Brain microvascular endothelial cell (primary cell): ENCODE results near the gene PTPRM.

Experiments used
- DNase-seq: peaks from one replicate; pipeline ENCODE4 v3.0.0-alpha.2; 2020
- H3K27ac ChIP-seq: fragments of 250-450 bp; sonication (Bioruptor Pico); 2 replicates; pipeline ENCODE4 v1.5.1; 2020; ENCODE audit warnings: mild to moderate bottlenecking, moderate library complexity
- H3K27me3 ChIP-seq: fragments of 250-450 bp; sonication (Bioruptor Pico); replicated peaks from 2 replicates; pipeline ENCODE4 v1.5.1; 2020; ENCODE audit warnings: mild to moderate bottlenecking
- H3K36me3 ChIP-seq: fragments of 250-450 bp; sonication (Bioruptor Pico); replicated peaks from 2 replicates; pipeline ENCODE4 v1.5.1; 2020; ENCODE audit warnings: mild to moderate bottlenecking
- H3K4me3 ChIP-seq: 2 replicates; pipeline ENCODE4 v1.5.1; 2011; ENCODE audit warnings: low read depth, mild to moderate bottlenecking, control low read depth, low read length, moderate library complexity
- in situ Hi-C: cut with HindIII; loops from 2 replicates; pipeline ENCODE4 v1.10.0; 2017; ENCODE audit warnings: low sequenced_read_pairs, low pct_ligation_motif_present
- TF ChIP-seq, protein P1 (sequence below): IDR thresholded peaks from 2 replicates; pipeline ENCODE4 v1.5.1; 2011; ENCODE audit warnings: low read depth, mild to moderate bottlenecking, moderate library complexity, low read length, control low read depth, inconsistent platforms; ENCODE audit errors: missing control alignments

PTPRM gene

DNA sequence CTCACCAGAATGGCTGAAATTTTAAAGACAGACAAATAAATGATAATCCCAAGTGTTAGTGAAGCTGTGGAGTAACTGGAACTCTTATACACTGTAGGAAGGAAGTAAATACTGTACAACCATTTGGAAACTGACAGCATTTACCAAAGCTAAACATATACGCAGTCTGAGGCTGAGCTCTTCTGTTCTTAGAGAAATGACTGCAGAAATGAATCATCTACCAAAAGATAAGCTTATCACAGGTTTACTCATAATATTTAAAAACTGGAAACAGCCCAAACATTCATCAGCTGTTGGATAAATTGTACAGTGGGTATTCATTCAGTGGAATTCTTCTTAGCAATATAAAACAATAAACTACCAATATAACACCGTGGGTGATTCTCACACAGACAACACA, 824.0 kb downstream of the PTPRM start:
- in situ Hi-C loops: no loop called here
- Histone ChIP-seq H3K27ac (peak overlapping the region; percentile 44), H3K36me3 (no peaks in the 10 kb centered on the region), H3K4me3 (no peak overlapping the region), H3K27me3 (no peaks in the 10 kb centered on the region)
- peak; percentile 50 for DNase-seq
- TF ChIP-seq, protein P1, sequence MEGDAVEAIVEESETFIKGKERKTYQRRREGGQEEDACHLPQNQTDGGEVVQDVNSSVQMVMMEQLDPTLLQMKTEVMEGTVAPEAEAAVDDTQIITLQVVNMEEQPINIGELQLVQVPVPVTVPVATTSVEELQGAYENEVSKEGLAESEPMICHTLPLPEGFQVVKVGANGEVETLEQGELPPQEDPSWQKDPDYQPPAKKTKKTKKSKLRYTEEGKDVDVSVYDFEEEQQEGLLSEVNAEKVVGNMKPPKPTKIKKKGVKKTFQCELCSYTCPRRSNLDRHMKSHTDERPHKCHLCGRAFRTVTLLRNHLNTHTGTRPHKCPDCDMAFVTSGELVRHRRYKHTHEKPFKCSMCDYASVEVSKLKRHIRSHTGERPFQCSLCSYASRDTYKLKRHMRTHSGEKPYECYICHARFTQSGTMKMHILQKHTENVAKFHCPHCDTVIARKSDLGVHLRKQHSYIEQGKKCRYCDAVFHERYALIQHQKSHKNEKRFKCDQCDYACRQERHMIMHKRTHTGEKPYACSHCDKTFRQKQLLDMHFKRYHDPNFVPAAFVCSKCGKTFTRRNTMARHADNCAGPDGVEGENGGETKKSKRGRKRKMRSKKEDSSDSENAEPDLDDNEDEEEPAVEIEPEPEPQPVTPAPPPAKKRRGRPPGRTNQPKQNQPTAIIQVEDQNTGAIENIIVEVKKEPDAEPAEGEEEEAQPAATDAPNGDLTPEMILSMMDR: no peak

DNA sequence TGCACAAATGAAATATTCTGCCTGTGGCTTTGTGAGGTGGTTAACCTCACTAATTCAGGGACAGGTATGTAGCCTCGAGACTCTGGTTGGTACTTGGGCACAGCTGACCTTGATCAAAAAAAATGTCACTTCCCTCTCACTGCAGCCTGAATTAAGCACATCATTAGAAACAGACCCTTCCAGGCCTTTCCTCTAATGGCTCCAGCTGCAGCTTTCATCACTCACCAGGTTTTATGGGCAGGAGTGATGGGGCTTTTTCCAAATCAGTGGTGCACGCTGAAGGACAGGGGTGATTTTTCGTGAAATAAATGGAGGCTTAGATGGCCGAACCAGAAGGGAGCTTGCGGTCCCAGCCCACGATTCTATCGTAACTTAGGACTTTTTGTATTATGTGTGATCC, 829.1 kb downstream of the PTPRM start:
- DNase-seq: no peak
- TF ChIP-seq, protein P1: no peak
- Histone ChIP-seq H3K27me3 (no peaks in the 10 kb centered on the region), H3K36me3 (no peaks in the 10 kb centered on the region), H3K27ac (no peak overlapping the region), H3K4me3 (no peak overlapping the region)
- in situ Hi-C loops: no loop called here

DNA sequence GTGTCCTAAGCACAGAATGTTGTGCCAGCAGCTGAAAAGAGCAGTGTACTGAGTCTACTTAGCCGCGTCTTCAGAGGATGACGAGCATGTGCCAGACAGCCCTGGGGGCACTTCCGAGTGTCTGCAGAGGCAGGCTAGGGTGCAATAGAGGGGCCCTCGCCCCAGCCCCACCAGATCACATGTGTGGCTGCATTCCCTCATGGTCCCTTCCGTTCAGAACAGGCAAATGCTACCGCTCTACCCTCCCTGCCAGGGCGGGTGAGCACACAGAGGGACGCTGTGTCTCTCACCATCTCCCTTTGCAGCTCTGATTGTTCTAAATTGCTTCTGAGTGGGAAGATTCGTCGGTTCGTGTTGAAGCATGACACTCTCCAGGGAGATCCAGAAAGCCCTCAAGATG, 829.9 kb downstream of the PTPRM start:
- Histone ChIP-seq H3K4me3 (no peak overlapping the region), H3K36me3 (no peaks in the 10 kb centered on the region), H3K27ac (no peak overlapping the region), H3K27me3 (no peaks in the 10 kb centered on the region)
- no peak for DNase-seq
- in situ Hi-C loops: no loop called here
- TF ChIP-seq, protein P1: no peak

DNA sequence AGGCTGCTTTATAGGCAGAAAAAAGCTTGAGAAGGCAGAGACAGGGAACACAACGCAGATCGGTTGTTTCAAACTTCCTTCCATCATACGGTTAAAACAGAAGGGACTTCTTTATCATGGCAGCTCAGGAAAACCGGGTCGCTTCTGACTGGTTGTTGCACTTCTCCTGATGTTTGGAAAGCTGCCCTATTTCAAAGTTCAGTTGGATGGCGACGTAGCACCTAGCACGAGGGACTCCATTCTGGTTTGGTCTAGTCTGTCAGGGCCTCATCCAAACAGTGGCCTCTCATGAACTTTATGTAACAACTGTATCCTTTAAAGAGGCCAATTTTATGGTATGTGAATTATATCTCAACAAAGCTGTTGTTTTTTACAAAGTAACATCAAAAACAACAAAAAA, 832.0 kb downstream of the PTPRM start:
- TF ChIP-seq, protein P1: no peak
- in situ Hi-C loops: no loop called here
- Histone ChIP-seq H3K27ac (no peak overlapping the region), H3K27me3 (no peaks in the 10 kb centered on the region), H3K4me3 (no peak overlapping the region), H3K36me3 (no peaks in the 10 kb centered on the region)
- DNase-seq: no peak

DNA sequence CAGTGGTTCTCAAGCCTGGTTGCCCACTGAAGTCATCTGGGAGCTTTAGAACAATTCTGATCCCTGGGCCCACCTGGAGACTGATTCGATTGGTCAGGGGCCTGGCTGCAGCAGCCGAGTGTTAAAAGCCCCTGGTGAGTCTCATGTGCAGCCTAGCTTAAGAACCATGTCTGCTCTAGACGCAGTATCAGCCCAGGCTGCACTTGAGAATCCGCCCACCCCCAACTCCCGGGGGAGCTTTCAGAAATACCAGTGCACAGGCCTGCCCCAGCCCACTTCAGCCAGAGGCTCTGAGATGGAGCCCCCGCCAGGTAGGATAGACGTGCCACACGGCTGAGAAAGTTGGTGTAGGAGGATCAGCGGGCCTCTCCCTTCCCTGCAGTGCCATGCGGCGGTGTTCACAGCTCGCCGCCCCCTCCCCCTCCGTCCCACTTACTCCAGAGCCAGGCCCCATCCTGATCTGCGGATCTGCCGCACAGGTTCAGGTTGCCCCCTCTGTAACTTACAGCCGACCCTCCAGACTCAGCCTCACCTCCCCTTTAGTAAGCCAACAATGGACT, 833.2 kb downstream of the PTPRM start:
- in situ Hi-C loops: no loop called here
- H3K36me3 ChIP-seq: no peaks in the 10 kb centered on the region
- TF ChIP-seq, protein P1: no peak

DNA sequence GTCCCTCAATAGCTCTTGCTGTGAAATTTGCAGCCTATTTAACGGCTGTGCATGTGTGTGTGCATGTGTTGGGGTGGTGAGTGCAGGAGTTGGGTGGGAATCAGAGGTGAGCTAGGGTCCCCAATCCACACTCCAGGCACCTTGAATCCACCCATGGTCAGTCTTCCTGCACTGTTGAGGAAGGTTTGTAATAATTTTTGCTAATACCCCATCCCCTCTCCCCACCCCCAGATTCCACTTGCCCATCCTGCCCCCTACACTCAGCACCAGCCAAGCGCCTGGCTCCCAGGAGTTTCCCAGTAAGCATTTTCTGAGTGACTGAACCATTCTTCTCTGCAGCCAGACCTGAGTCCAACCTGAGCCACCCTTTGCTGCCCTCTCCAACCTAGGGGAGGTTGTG, 833.7 kb downstream of the PTPRM start:
- no peaks in the 10 kb centered on the region for H3K27me3 ChIP-seq
- DNase-seq: no peak
- H3K36me3 ChIP-seq: no peaks in the 10 kb centered on the region
- TF ChIP-seq, protein P1: no peak
- in situ Hi-C loops: no loop called here
- no peak overlapping the region for H3K27ac ChIP-seq
- H3K4me3 ChIP-seq: no peak overlapping the region

More for the DNA sequence above, 833.2 kb downstream of the PTPRM start:
- no peak for DNase-seq
- no peaks in the 10 kb centered on the region for H3K27me3 ChIP-seq
- H3K4me3 ChIP-seq: no peak overlapping the region
- H3K27ac ChIP-seq: no peak overlapping the region
